Measurements from ENCODE around the gene ABCG1.
A peak's percentile ranks its signal among the peaks of the same experiment; 100 is the strongest.

ABCG1 gene

DNA sequence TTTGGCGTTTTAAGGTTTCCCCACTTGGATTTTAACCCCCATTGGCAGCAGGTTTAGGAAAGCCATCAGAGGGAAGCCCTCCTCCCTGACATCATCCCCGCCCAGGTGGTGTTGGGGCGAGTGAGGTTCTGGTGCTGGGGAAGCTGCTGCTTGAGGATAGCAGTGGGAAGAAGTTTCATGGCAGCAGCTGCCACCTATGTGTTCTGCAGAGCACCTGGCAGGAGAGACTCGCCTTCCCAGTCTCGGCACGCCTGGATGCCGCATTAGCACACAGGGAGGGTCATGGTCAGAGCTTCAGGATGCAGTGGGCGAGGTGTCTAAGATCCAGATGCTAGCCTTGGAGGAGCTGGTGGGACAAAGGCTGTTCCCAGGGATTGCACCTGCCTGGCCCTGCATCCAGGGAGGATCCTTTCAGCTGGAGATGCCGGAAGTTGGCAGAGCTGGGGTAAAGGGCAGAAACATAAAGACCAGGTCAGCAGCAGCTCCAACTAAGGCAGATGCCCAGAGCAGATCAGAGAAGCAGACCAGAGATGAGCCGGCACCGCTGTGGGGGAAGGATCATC lies 33.9 kb downstream of the ABCG1 start:
- DNase-seq, result no peak

DNA sequence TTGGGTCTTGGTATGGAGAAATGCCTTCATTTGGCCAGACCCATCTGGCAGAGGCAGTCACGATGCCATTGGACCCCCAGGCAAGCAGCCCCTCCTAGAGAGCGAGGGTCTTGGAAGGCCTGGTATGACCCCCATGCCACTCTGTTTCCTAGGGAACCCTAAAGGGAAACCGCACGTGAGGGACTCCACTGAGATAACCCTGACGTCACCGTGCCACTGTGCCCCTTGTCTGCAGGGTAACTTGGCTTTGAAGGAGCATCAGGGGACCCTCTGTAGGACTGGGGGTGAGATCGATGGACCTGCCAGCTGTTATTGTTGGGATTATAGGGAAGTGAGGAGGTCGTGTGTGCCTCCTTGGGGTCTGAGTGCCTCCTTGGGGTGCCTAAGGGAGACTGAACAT lies 34.5 kb downstream of the ABCG1 start:
- no peak for DNase-seq

DNA sequence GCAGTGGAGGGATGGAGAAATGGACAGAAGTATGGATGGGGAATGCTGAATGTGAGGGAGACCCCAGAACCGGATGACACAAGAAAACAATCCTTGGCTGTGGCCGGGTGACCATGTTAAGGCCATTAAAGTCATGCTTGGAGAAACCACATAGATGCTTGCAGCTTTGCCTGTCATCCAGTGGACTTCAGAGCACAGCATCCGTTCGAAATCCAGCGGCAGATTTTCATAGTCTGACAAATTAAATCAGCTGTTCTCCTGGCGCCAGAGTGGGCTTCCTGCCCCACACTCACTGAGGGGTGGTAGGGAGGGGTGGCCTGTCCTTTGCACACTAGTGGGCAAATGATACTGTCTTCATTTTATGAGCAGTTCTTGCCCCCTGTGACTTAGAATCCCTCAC lies 35.1 kb downstream of the ABCG1 start:
- DNase-seq, result no peak

DNA sequence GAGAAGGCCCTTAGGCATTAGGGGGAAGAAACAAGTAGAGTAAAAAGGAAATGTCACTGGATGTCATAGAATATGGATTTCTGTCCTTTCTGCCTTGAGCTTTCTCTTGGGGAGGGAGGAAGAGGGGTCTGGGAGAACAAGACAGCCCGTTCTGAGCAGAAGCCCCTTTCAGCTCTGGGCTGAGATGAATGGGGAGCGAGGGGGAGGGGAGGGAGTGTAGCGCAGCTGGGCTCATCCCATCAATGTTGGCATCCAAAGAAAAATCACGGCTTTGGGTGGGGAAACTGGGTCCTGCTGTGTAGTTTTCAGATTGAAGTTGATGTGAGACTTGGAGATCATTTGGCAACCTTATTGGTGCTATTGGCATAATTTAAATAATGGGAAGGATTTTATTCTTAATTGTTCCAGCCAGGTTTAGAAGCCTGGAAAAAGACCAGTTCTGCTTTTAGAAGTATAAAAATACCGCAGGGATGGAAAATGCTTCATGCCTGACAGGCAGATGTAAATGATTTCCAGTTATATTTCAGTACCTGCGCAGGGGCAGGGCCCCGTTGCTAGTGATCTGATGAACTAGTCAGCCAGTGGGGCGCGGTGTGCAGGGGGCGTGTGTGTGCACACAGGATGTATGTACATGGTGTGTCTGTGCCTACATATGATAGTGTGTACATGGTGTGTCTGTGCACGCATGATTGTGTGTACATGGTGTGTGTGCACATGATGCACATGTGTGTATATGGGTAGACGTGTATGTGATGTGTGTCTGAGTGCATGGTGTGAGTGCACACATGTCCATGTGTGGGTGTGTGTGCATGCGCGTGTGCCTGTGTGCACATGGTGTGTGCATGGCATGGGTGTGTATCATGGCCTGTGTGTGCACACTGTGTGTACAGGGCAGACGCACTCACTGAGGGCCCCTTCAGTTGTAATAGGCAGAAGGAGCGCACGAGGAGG lies 36.0 kb downstream of the ABCG1 start:
- no peak for DNase-seq

DNA sequence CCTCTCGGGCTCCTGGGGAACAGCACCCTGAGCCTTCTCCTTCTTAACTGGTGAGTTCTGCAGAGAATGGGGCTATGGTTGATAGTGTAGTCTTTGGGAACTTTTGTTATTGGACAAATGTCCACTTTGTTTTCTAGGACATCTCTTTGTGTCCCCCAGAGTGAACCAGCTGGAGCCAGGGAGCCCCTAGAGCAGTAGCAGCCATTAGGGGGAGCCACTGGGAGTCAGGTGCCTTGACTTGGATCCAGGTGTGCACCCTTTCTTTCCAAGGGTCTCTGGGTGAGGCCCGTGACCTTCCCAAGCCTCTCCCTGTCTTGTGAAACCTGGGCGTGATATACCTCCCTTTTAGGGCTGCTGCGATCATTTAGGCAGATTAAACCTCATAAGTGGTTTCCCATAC lies 36.9 kb downstream of the ABCG1 start:
- DNase-seq, result no peak

DNA sequence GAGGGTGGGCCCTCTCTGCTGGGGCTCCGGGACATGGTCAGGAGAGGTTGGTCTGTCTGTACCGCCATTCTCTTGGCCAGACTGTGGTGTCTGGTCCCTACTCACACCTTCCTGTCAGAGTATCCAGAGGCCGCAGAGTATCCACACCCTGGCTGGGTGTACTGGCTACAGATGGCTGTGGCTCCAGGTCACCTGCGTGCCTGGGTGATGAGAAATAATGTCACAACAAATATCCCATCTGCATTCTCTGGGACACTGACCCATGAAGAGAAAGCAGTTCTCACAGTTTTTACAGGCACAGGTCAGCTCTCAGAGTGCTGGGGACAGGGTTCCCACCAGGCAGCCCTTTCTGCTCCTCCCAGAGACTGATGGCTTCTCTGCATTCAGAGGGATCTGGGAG lies 37.4 kb downstream of the ABCG1 start:
- no peak for DNase-seq

DNA sequence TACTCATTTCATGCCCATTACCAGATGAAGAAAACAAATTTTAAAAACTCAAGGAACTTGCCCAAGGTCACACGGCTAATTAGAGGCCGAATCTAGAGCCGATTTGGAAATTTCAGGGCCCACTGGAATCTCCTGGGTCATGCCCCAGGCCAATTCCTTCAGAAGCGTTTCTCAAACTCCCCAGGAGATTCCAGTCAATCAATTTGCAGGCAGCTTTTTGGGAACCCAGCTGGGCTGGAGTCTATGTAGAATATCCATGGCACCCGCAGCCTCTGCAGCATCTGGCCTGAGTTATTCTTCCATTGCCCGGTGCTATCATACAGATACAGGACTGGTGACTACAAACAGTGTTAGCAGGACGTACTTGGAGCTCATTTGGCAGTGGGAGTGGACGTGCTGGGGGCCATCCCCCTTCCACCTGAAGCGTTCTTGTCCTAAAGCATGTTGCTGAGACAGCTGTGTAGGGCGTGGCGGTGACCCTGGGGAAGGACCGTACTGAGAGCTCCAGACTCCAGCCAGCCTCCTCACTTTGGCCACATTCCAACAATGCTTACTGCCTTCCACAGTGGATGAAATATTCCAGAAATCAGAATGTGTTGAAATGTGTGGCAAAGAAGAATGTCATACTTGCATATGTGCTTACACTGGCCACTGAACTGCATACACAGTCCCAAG lies 38.3 kb downstream of the ABCG1 start:
- no peak for DNase-seq

DNA sequence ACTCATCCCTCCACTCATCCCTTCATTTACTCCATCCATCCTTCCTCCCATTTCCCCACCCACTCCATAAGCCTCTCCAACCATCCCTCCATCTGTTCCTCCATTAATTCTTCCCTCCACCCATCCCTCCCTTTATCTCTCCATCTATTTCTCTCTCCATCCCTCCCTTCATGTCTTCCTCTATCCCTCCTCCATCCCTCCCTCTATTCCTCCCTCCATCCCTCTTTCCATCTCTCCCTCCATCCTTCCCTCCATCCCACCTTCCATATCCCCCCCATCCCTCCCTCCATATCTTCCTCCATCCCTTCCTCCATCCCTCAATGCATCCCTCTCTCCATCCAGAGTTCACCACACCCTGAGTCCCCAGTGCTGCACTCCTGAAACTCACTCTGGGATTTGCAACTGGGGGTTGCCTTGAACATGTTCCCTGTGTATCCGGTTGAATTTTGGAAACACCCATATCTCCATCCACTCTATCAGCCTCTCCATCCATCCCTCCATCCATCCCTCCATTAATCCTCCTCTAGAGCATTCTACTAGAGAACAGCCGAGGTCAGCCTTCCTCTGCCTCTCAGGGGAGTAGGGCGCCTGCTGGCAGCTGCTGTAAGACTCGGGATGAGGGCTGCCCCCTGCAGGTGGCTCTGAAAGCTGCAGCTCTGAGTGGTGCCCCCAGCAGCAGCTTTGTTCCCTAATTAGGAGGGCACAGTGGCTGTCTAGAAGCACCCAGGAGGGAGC lies 39.4 kb downstream of the ABCG1 start:
- peak; percentile 89 for DNase-seq

DNA sequence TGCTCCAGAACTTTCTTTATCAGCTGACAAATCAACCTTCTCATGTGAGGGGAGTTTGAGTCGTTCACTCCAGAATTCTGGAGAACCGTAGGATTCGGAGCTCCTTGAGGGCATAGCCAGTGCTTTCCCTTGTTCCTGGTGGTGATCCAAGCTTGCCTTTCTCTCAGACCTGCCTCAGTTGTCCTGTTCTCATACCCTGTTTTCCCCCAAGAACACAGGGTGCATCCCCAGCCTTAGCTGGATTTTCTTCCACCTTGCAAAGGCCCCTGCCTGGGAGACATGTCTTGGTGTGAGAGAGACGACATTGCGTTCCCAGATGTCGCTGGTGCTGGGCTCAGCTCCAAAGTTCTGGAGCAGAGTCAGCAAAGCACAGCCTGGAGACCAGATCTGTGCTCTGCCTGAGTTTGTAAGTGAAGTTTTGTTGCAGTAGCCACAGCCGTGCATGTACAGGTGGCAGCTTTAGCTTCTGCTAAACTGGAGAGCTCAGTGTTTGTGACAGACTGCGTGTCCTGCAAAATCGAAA lies 40.0 kb downstream of the ABCG1 start:
- no peak for DNase-seq

DNA sequence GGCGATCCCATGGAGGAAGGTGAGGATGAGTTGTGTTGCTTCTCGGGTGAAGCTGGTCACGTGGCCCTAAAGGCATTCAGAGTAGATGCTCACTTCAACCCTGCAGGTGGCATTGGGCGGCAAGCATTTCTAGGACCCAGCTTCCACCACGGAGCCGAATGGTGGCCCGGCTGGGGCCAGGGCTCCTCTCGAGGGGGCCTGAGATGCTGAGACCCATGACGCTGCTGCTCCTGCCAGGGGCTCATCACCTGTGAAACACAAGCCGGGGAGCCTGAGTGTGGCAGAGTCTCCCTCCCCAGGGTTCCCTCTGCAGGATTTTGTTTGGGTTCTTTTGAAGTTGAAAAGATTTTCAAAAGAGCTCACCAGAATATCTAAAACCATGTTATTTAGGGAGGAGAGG lies 41.2 kb downstream of the ABCG1 start:
- no peak for DNase-seq

DNA sequence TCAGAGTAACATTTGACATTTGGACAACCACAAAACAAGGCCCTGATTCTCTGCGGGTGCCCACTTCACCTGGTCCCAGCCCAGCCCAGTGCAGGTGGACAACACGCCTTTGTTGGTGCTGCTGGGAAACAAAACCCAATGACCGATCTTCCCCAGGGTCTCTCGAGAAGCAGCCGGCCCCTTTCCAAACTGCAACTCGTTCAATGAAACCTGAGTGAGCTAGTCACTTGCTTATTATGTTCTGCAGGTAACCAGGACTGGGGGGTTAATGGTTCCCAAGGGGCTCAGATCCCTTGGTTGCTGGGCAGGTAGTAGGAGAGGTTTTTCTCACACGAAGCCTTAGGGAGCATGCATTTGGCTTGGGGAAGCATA lies 42.9 kb downstream of the ABCG1 start:
- DNase-seq, result no peak

DNA sequence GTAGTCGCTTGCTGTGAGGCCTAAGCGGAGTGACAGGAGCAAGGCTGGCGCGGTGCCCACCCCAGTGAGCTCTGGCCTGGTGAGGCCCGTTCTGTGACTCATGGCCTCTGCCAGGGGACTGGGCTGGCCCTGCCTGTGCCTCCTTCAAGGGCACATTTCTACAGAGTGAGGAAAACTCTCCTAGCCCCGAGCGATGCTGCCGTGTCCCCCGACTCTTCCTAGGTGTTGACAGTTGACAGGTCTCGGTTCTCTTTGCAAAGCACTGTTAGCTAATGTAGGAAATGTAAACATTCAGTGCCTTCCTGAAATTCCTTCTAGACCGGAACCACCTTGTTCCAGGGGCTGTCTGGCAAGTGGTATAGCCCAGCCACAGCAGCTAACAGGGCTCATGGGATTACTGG lies 43.9 kb downstream of the ABCG1 start:
- DNase-seq, result no peak

DNA sequence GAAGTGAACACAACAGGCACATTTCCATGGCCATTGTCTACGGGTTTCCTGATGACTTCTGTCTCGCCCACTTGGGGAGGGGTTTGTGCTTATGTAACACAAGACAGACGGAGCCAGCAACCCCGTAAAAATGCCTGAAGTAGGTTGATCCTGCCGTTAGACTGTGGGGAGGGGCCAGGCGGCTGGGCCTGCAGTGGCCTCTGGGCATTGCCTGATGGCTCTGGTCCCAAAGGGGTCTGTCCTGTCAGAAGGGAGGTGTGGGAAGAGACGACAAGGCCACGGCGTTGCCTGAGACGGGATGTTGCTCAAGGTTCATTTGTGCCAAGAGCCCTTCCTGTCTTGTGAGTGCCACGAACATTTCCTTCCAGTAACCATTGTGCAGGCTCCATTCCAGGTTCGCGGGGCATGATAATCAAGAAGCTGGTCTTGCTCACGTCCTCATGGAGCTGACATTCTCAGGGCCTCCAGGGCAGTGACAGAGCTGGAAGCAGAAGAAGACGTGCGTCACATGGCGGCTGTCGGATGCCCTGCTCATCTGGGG lies 44.7 kb downstream of the ABCG1 start:
- DNase-seq, result no peak

DNA sequence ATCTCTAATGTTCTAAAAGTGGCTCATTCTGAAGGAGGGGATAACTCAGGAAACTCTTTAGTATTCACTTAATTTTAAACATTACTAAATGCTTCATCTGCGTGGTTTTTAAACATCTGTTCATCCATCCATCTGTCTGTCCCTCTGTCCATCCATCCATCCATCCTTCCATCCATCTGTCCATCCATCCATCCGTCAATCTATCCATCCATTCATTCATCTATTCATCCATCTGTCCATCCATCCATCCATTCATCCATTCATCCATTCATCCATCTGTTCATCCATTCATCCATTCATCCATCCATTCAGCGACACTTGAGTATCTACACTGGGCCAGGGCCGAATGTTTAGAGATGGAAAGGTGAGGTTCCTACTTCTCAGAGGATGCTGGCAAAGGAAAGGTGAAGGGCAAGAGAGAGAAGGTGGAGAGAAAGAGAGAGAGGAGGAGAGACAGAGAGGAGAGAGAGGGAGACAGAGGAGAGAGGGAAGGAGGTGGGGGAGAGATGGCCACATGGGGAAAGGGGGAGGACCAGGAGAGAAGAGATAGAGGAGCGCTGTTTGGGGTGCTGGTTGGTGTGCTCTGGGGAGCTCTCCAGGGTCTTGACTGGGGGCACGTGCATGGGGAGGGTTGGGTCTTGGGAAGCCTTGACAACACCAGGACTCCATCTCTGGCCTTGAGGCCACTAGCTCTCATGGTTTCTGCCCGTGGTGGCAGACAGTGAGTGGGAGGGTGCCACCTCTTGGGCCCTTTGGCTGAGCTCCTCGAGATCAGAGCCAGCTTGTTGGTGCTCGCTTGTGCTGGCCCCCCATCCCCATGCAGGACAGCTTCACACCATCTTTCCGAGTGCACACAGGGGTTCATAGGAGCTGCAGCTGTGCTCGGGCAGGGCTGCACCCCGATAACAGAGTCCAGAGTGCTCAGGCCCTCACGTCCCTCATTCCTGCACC lies 45.6 kb downstream of the ABCG1 start:
- no peak for DNase-seq

DNA sequence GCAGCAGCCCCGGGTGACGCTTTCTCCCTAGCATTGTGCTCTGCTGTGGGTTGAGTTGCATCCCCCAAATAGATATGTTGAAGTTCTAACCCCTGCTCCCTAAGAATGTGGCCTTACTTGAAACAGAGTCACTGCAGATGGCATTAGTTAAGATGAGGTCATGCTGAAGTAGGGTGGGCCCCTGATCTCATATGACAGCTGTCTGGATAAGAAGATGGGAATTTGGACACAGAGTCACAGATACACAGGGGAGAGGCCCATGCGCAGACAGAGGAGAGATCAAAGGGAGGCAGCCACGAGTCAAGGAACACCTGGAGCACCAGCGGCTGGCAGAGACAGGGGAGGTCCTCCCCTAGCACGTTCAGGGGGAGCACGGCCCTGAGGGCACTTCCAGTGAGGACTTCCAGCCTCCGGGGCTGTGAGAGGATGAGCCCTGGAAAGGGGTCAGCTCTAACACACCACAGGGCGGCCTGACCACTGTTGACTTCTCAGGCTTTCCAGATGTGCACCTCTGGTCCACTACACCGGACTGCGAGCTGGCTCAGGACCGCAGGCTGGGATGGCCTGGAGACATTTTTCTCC lies 46.4 kb downstream of the ABCG1 start:
- DNase-seq, result no peak

DNA sequence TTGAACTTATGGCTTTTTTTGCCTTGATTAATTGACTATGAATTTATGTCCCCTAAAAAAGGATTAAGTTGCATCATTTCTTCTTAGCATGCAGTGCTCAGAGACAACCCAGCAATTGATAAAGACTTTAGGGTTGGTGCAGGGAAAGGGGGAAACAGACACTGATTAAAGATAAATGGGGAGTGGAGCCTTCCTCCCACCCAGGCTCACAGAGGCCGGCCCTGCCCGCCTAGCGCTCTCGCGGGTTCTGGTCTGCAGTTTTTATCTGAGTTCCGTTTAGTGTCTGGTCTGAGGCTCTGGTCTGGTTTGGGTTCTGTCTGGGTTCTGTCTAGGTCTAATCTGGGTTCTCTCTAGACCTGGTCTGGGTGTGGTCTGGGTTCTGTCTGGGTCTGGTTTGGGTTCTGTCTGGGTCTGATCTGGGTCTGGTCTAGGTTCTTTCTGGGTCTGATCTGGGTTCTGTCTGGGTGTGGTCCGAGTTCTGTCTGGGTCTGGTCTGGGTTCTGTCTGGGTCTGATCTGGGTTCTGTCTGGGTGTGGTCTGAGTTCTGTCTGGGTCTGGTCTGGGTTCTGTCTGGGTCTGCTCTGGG lies 48.1 kb downstream of the ABCG1 start:
- no peak for DNase-seq

DNA sequence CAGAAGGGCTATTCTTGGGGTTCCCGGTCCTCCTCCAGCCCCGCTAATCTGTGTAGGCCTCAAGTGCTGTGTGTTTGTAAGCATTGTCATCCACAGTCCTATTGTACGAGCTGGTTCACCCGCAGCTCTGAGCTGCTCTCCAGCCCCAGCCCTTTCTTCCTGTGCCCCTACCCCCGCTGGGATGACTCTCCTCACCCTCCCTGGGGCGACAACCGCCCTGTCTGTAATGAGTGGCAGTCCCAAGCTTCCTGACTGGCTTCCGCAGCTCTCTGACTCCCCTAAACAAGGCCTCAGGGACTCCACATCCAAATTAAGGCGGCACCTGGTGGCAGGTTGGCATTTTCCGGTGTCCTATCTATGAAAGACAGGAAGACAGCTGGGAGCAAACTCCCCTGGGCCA lies 50.4 kb downstream of the ABCG1 start:
- DNase-seq, result peak; percentile 45

DNA sequence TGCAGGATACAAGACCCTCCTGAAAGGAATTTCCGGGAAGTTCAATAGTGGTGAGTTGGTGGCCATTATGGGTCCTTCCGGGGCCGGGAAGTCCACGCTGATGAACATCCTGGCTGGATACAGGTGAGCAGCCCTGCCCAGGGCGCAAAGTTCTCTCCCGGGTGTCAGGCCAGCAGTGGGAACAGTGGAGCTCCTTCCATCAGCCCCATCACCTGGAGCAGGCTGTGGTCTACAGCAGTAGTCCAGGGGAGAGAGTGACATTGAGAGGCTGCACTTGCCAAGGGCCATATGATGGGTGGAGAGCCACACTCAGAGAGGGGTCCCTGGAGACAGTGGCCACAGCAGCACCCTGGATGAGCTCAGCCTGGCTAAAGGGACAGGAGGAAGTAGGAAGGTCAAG lies 52.1 kb downstream of the ABCG1 start:
- no peak for DNase-seq

DNA sequence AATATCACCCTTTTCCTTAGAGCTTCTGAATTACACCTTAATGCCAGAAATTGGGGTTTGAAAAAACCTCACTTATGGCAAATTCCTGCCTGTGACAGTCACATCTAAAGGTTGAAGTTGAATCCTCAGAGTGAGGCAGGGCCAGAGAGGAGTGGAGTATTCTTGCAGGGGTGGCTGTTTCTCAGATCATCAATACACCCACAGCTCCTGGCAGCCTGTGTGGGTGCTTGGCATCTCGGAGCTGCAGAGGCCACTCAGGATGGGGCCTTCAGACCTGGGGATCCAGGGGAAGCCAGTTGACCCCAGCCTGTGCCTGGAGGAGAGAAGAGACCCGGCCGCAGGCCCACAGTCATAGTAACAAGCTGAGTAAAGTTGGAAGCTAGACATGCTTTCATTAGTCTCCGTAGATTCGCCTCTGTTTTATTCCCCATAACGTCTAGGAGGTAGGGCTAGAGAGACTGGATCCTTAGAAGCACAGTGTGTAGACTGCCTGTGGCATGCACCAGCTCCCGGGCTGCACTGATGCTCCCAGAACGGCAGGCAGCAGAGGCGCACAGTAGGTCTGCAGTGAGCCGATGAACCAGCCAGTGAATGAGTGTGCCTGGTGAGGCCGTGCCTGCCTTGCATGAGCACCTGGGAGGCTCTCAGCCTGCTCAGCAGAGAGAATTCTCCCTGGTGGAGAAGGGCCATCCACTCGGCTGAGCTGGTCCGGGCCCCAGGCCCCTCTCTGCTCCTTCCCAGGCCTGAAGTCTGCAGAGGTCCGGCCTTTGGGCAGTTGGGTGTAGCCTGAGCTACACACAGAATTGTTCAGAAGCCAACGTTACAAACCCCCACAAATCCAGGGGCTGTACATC lies 53.4 kb downstream of the ABCG1 start:
- no peak for DNase-seq
